Adrenal gland (tissue), 5 donors: ENCODE data around the gene MRGPRG.

Experiments
- POLR2A ChIP-seq, 2 donors: fragments of 450-650 bp; IDR thresholded peaks; one replicate each; pipeline ENCODE4 v1.6.1; 2017; ENCODE audit warnings: antibody characterized with exemption in 2 of 2, mild to moderate bottlenecking in 2 of 2, moderate library complexity in 1 of 2
- TF ChIP-seq, protein P1 (sequence below), 6 experiments: fragments of 450-650 bp in 4 of 6; fragments of 200-600 bp in 2 of 6; sonication (generic) in 1 of 6; IDR thresholded peaks; 1 replicate in 5 of 6; 2 replicates in 1 of 6; pipeline versions ENCODE4 v1.5.1 to v1.8.0; 2016 to 2021; ENCODE audit warnings: antibody characterized with exemption in 6 of 6, mild to moderate bottlenecking in 2 of 6, moderate library complexity in 1 of 6
- donor health status: DM: no; HTN: no; CAD: no.

DNA sequence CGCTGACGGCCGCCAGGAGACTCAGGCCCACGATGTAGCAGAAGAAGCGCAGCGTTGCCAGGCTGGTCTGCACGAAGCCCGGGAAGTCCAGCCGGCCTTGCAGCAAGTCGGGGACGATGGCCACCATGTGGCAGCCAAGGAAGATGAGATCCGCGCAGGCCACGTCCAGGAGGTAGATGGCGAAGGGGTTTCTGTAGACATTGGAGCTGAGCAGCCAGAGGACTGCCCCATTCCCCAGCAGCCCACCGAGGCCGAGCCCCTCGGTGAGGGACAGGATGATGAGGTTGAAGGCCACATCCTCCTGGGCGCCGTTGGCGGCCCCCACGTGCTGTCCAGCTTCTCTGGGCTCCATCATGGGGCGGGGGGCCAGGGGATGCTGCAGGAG is 9.8 kb upstream of the MRGPRG start:
- TF ChIP-seq, protein P1, sequence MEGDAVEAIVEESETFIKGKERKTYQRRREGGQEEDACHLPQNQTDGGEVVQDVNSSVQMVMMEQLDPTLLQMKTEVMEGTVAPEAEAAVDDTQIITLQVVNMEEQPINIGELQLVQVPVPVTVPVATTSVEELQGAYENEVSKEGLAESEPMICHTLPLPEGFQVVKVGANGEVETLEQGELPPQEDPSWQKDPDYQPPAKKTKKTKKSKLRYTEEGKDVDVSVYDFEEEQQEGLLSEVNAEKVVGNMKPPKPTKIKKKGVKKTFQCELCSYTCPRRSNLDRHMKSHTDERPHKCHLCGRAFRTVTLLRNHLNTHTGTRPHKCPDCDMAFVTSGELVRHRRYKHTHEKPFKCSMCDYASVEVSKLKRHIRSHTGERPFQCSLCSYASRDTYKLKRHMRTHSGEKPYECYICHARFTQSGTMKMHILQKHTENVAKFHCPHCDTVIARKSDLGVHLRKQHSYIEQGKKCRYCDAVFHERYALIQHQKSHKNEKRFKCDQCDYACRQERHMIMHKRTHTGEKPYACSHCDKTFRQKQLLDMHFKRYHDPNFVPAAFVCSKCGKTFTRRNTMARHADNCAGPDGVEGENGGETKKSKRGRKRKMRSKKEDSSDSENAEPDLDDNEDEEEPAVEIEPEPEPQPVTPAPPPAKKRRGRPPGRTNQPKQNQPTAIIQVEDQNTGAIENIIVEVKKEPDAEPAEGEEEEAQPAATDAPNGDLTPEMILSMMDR (IDR thresholded peaks at IDR 0.05) = no peak
- TF ChIP-seq POLR2A (IDR thresholded peaks at IDR 0.05) = no peak
